Keratinocyte (primary cell): ENCODE data around the gene TPD52L2. TPM values are rescaled to one million over a fixed set of nuclear protein-coding genes. Genes with fewer than 3 reads are reported as not detected.

Experiments used
- DNase-seq: peaks from one replicate; pipeline ENCODE4 v3.0.0-alpha.2; 2011; ENCODE audit warnings: low read depth, missing footprints, low spot score
- FAIRE-seq: peaks from 2 replicates; lab custom pipeline; 2011; peaks lifted over from hg19 to GRCh38; lab: Jason Lieb, UNC
- H2AFZ ChIP-seq: 2 replicates; pipeline ENCODE4 v1.6.0; 2012; ENCODE audit warnings: low read length, control low read depth, inconsistent platforms; ENCODE audit not compliant: control insufficient read depth
- H3K27ac ChIP-seq: 2 replicates; pipeline ENCODE4 v1.5.1; 2011; ENCODE audit warnings: low read length; ENCODE audit not compliant: control insufficient read depth, insufficient read depth
- H3K27me3 ChIP-seq: 3 replicates; pipeline ENCODE4 v1.6.0; 2011; ENCODE audit warnings: low read length; ENCODE audit not compliant: control insufficient read depth, insufficient read depth; ENCODE audit errors: extremely low read depth
- H3K36me3 ChIP-seq, 2 experiments: 2 replicates in 1 of 2; 3 replicates in 1 of 2; pipeline ENCODE4 v1.5.1; 2011; ENCODE audit warnings: low read length in 2 of 2, mild to moderate bottlenecking in 1 of 2; ENCODE audit not compliant: control insufficient read depth in 2 of 2, insufficient read depth in 2 of 2; ENCODE audit errors: extremely low read depth in 1 of 2
- H3K4me1 ChIP-seq: 3 replicates; pipeline ENCODE4 v1.5.1; 2011; ENCODE audit warnings: low read length; ENCODE audit not compliant: control insufficient read depth, insufficient read depth; ENCODE audit errors: extremely low read depth
- H3K4me2 ChIP-seq: 3 replicates; pipeline ENCODE4 v1.6.0; 2011; ENCODE audit warnings: low read depth, low read length; ENCODE audit not compliant: control insufficient read depth, insufficient read depth; ENCODE audit errors: extremely low read depth
- H3K4me3 ChIP-seq, 3 experiments: fragments of 200-600 bp in 1 of 3; sonication (generic) in 1 of 3; 2 replicates in 2 of 3; 3 replicates in 1 of 3; pipeline ENCODE4 v1.5.1; 2011 to 2016; ENCODE audit warnings: low read length in 3 of 3, mild to moderate bottlenecking in 3 of 3, control low read depth in 2 of 3, inconsistent platforms in 1 of 3, low read depth in 1 of 3, mixed read lengths in 1 of 3, mixed run types in 1 of 3, moderate library complexity in 1 of 3; ENCODE audit not compliant: control insufficient read depth in 2 of 3, insufficient read depth in 2 of 3; ENCODE audit errors: extremely low read depth in 1 of 3
- H3K79me2 ChIP-seq: 2 replicates; pipeline ENCODE4 v1.6.0; 2012; ENCODE audit warnings: low read length; ENCODE audit not compliant: control insufficient read depth, insufficient read depth
- H3K9ac ChIP-seq: 3 replicates; pipeline ENCODE4 v1.6.0; 2011; ENCODE audit warnings: low read length; ENCODE audit not compliant: control insufficient read depth, insufficient read depth; ENCODE audit errors: extremely low read depth
- H3K9me1 ChIP-seq: 3 replicates; pipeline ENCODE4 v1.6.0; 2011; ENCODE audit warnings: low read length; ENCODE audit not compliant: control insufficient read depth, insufficient read depth; ENCODE audit errors: extremely low read depth
- H3K9me3 ChIP-seq: 2 replicates; pipeline ENCODE4 v1.5.1; 2012; ENCODE audit warnings: low read depth, low read length; ENCODE audit not compliant: control insufficient read depth
- H4K20me1 ChIP-seq: 3 replicates; pipeline ENCODE4 v1.6.0; 2011; ENCODE audit warnings: low read length; ENCODE audit not compliant: control insufficient read depth, insufficient read depth; ENCODE audit errors: extremely low read depth
- CTCF ChIP-seq, 3 experiments: IDR thresholded peaks in 1 of 3; conservative IDR thresholded peaks in 1 of 3; optimal IDR thresholded peaks in 1 of 3; 2 replicates in 2 of 3; 3 replicates in 1 of 3; pipeline versions ENCODE3 to v1.5.1; 2011; ENCODE audit warnings: low read length in 3 of 3, mild to moderate bottlenecking in 3 of 3, moderate library complexity in 2 of 3, control low read depth in 1 of 3, inconsistent platforms in 1 of 3; ENCODE audit not compliant: insufficient read depth in 2 of 3; ENCODE audit errors: extremely low read depth in 1 of 3
- EZH2 ChIP-seq: IDR thresholded peaks from one replicate; pipeline ENCODE4 v1.6.1; 2012; ENCODE audit warnings: inconsistent platforms, mild to moderate bottlenecking, low read length, moderate library complexity
- dilution Hi-C: fragments of 300-500 bp; cut with MboI; formaldehyde crosslinking; loops from one replicate; pipeline ENCODE4 v1.7.0; 2020; ENCODE audit warnings: low sequenced_read_pairs; ENCODE audit not compliant: extremely low pct_ligation_motif_present
- polyA plus RNA-seq, 5 experiments: library from polyadenylated mRNA; depleted of rRNA in 3 of 5; stranded (reverse) in 3 of 5; stranded (forward) in 1 of 5; unstranded in 1 of 5; fragments of >200 nt; gene quantifications; 1 replicate in 1 of 5; 2 replicates in 3 of 5; 3 replicates in 1 of 5; pipeline versions ENCODE4 v1.2.1 to v1.2.3, GENCODE V29; 2011 to 2012; ENCODE audit warnings: missing spikeins in 2 of 5, low read depth in 1 of 5, low replicate concordance in 1 of 5

Gene TPD52L2
- polyA plus RNA-seq, 1 donor (not counting 4 experiments of a cell fraction or from before 2014, with no cell fraction given), result 177 TPM

DNA sequence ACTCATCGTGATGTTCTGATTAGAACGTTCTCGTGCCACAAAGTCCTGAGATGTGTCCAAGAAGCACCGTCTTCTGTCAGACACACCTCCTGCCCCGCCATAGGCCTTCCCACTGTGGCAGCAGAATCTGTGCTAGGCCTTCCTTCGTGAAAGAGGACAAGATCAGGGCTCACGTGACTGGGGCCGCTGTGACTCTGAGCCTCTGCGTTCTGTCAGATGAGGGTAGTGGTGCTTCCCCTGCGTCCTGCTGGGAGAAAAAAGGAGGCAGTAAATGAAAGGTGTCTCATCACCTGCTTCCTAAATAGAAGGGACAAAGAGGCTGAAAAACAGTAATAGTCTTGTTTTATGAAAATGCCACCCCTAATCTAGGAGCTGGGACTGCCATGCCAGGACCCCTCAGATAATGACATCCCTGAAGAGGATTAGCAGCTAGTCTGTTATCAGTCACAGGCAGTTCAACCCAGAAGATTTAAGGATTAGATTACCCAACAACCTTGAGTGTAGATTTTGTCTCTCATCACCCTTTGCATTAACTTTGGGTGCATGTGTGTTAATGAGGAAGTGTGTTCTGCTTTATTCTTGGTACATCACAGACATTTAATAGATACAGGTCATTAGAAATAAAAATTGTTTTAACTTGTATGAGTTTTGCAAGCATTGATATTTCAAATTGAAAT is 34.0 kb downstream of the TPD52L2 start:
- no peak overlapping the region for H3K27ac ChIP-seq
- TF ChIP-seq CTCF (optimal IDR thresholded peaks at IDR 0.05 in 1 of 3, IDR thresholded peaks at IDR 0.05 in 1 of 3, conservative IDR thresholded peaks at IDR 0.05 in 1 of 3; ENCODE audit: extremely low read depth in 1 of 3, insufficient read depth in 2 of 3, low read length in 3 of 3), result no peak
- no peak for TF ChIP-seq EZH2
- H3K36me3 ChIP-seq, result peaks cover 14 to 18% of the 10 kb centered on the region in 2 experiments
- no peak for FAIRE-seq
- peaks cover 30% of the 10 kb centered on the region for H3K4me1 ChIP-seq
- H3K9me1 ChIP-seq, result peaks cover 2% of the 10 kb centered on the region
- H3K4me2 ChIP-seq, result no peak overlapping the region
- H4K20me1 ChIP-seq, result peaks cover 19% of the 10 kb centered on the region
- H3K79me2 ChIP-seq, result peaks cover 76% of the 10 kb centered on the region
- DNase-seq, result no peak
- dilution Hi-C loops, result no loop called here
- no peak overlapping the region for H3K9ac ChIP-seq
- no peak overlapping the region for H3K4me3 ChIP-seq
- no peaks in the 10 kb centered on the region for H3K9me3 ChIP-seq
- H3K27me3 ChIP-seq, result no peaks in the 10 kb centered on the region
- H2AFZ ChIP-seq, result no peak overlapping the region

- no peak overlapping the region for H3K27ac ChIP-seq
- H2AFZ ChIP-seq, result no peak overlapping the region
- DNase-seq (no peak), FAIRE-seq (no peak)
- dilution Hi-C loops, result no loop called here
- no peaks in the 10 kb centered on the region for H3K27me3 ChIP-seq
- no peak overlapping the region for H3K4me2 ChIP-seq
- H3K9me3 ChIP-seq, result no peaks in the 10 kb centered on the region
- H3K9me1 ChIP-seq, result peaks cover 2% of the 10 kb centered on the region
- H3K79me2 ChIP-seq, result peaks cover 90% of the 10 kb centered on the region
- peaks cover 19% of the 10 kb centered on the region for H4K20me1 ChIP-seq
- no peak overlapping the region for H3K9ac ChIP-seq
- TF ChIP-seq EZH2 (no peak), CTCF (optimal IDR thresholded peaks at IDR 0.05 in 1 of 3, IDR thresholded peaks at IDR 0.05 in 1 of 3, conservative IDR thresholded peaks at IDR 0.05 in 1 of 3; ENCODE audit: extremely low read depth in 1 of 3, insufficient read depth in 2 of 3, low read length in 3 of 3) (no peak)
- peaks cover 17 to 23% of the 10 kb centered on the region in 2 experiments for H3K36me3 ChIP-seq
- H3K4me3 ChIP-seq, result no peak overlapping the region
- H3K4me1 ChIP-seq, result peaks cover 28% of the 10 kb centered on the region
Observed at GRCh38 chr20:63900413-63900812, 35.3 kb downstream of the TPD52L2 start.
